ENCODE results near the gene NUSAP1.

DNA sequence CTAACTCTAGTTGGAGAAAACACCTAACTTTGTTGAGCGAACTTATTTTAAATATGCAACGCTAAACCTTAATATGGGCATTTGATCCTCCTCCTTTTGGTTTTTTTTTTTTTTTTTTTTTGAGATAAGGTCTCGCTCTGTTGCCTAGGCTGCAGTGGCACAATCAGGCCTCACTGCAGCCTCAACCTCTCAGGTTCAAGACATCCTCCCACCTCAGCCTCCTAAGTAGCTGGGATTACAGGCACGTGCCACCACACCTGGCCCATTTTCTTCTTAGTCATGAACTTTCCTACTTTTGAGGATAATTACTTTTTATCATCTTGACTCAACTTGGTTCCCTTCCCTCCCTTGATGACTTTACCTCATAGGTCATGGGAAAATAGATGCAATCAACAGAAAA, 3.9 kb downstream of the NUSAP1 start:
- TF ChIP-seq, protein P1, sequence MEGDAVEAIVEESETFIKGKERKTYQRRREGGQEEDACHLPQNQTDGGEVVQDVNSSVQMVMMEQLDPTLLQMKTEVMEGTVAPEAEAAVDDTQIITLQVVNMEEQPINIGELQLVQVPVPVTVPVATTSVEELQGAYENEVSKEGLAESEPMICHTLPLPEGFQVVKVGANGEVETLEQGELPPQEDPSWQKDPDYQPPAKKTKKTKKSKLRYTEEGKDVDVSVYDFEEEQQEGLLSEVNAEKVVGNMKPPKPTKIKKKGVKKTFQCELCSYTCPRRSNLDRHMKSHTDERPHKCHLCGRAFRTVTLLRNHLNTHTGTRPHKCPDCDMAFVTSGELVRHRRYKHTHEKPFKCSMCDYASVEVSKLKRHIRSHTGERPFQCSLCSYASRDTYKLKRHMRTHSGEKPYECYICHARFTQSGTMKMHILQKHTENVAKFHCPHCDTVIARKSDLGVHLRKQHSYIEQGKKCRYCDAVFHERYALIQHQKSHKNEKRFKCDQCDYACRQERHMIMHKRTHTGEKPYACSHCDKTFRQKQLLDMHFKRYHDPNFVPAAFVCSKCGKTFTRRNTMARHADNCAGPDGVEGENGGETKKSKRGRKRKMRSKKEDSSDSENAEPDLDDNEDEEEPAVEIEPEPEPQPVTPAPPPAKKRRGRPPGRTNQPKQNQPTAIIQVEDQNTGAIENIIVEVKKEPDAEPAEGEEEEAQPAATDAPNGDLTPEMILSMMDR (conservative IDR thresholded peaks at IDR 0.05; ENCODE audit: low read depth, low read length) = no peak
- TF ChIP-seq POLR2A (IDR thresholded peaks at IDR 0.05; ENCODE audit: low read depth, low read length) (no peak), FOS (IDR thresholded peaks at IDR 0.05; ENCODE audit: low read depth, low read length) (no peak)
